HCT116 (cell line): Measurements from ENCODE around the gene FNDC3A. TPM values are rescaled to one million over a fixed set of nuclear protein-coding genes. Genes with fewer than 3 reads are reported as not detected.

Source experiments
- ATAC-seq: fragments of 200-7000 bp; cut with Tn5 transposase; 2 replicates; pipeline ENCODE4 v1.9.1; 2020; ENCODE audit warnings: mild to moderate bottlenecking, moderate library complexity
- BruUV-seq: library from RNA; stranded (reverse); fragments of 400-500 nt; replicated peaks from 2 replicates; lab custom pipeline; 2021; lab: Mats Ljungman, UMichigan
- CTCF ChIA-PET: fragments of 300-600 bp; sonication (Branson Sonifier 250); formaldehyde crosslinking; loops from one replicate; lab custom pipeline; 2021; ENCODE audit warnings: antibody characterized with exemption; lab: Charles Lee
- POLR2A ChIA-PET: fragments of 300-600, 350-600 bp; sonication (Branson Sonifier 250); formaldehyde crosslinking; loops from one replicate; lab custom pipeline; 2021; ENCODE audit warnings: antibody characterized with exemption; lab: Charles Lee
- RAD21 ChIA-PET, 2 experiments: fragments of 300-600 bp; sonication (Branson Sonifier 250); formaldehyde crosslinking; loops; one replicate each; lab custom pipeline; 2023; ENCODE audit warnings: low total read pairs in 2 of 2; ENCODE audit not compliant: uncharacterized antibody in 2 of 2, unreplicated experiment in 2 of 2, low non-redundant PET in 1 of 2; lab: Charles Lee
- DNase-seq: peaks from one replicate; pipeline ENCODE4 v3.0.0-alpha.2; 2010; ENCODE audit warnings: low read depth, low spot score
- H2AFZ ChIP-seq: fragments of 200-600 bp; shearing (Covaris generic), sonication (generic); 2 replicates; pipeline ENCODE4 v1.6.1; 2017; ENCODE audit warnings: low read depth, mixed run types, mixed read lengths, antibody characterized with exemption, low read length; ENCODE audit not compliant: poor library complexity, severe bottlenecking
- H3K27ac ChIP-seq: 2 replicates; pipeline ENCODE4 v1.5.1; 2012; ENCODE audit warnings: low read depth, low read length
- H3K27me3 ChIP-seq: fragments of 200-600 bp; sonication (generic); 2 replicates; pipeline ENCODE4 v1.6.1; 2016; ENCODE audit warnings: mixed run types, low read length, mixed read lengths; ENCODE audit not compliant: insufficient read depth
- H3K36me3 ChIP-seq, 2 experiments: fragments of 200-500 bp in 1 of 2; fragments of 200-600 bp in 1 of 2; sonication (Bioruptor generic) in 1 of 2; sonication (generic) in 1 of 2; 2 replicates each; pipeline versions ENCODE4 v1.5.1 to v1.6.1; 2014 to 2016; ENCODE audit warnings: low read length in 2 of 2, inconsistent platforms in 1 of 2, mixed read lengths in 1 of 2, mixed run types in 1 of 2; ENCODE audit not compliant: insufficient read depth in 2 of 2, control insufficient read depth in 1 of 2
- H3K4me1 ChIP-seq, 2 experiments: fragments of 200-600 bp in 1 of 2; sonication (generic) in 1 of 2; 2 replicates each; pipeline versions ENCODE4 v1.5.1 to v1.6.1; 2012 to 2017; ENCODE audit warnings: low read length in 2 of 2, inconsistent platforms in 1 of 2, mild to moderate bottlenecking in 1 of 2, mixed read lengths in 1 of 2, mixed run types in 1 of 2, moderate library complexity in 1 of 2; ENCODE audit not compliant: insufficient read depth in 2 of 2, control insufficient read depth in 1 of 2
- H3K4me2 ChIP-seq: fragments of 200-600 bp; sonication (generic); 2 replicates; pipeline ENCODE4 v1.6.1; 2017; ENCODE audit warnings: mixed run types, low read length, mixed read lengths
- H3K4me3 ChIP-seq, 2 experiments: fragments of 200-600 bp in 1 of 2; sonication (generic) in 1 of 2; replicated peaks in 1 of 2; 2 replicates each; pipeline ENCODE4 v1.5.1; 2011 to 2016; ENCODE audit warnings: low read length in 2 of 2, control low read depth in 1 of 2, low read depth in 1 of 2, mild to moderate bottlenecking in 1 of 2, mixed read lengths in 1 of 2, mixed run types in 1 of 2
- H3K79me2 ChIP-seq: fragments of 200-600 bp; sonication (generic); 2 replicates; pipeline ENCODE4 v1.6.1; 2017; ENCODE audit warnings: mild to moderate bottlenecking, mixed run types, low read length, moderate library complexity, mixed read lengths; ENCODE audit not compliant: insufficient read depth
- H3K9ac ChIP-seq: fragments of 200-600 bp; sonication (generic); 2 replicates; pipeline ENCODE4 v1.6.1; 2016; ENCODE audit warnings: low read length, mixed read lengths
- H3K9me2 ChIP-seq: fragments of 200-600 bp; sonication (generic), shearing (Covaris generic); 2 replicates; pipeline ENCODE4 v1.6.1; 2017; ENCODE audit warnings: mixed run types, mild to moderate bottlenecking, moderate library complexity; ENCODE audit not compliant: insufficient read depth
- H3K9me3 ChIP-seq, 2 experiments: fragments of 200-500 bp in 1 of 2; fragments of 200-600 bp in 1 of 2; sonication (Bioruptor generic) in 1 of 2; sonication (generic) in 1 of 2; 2 replicates each; pipeline ENCODE4 v1.6.1; 2014 to 2017; ENCODE audit warnings: low read length in 2 of 2, mixed read lengths in 2 of 2, inconsistent platforms in 1 of 2, low read depth in 1 of 2, mild to moderate bottlenecking in 1 of 2, mixed run types in 1 of 2, moderate library complexity in 1 of 2; ENCODE audit not compliant: control insufficient read depth in 1 of 2, insufficient read depth in 1 of 2
- H4K20me1 ChIP-seq: fragments of 200-600 bp; sonication (generic), shearing (Covaris generic); 2 replicates; pipeline ENCODE4 v1.6.1; 2017; ENCODE audit warnings: mixed run types, mild to moderate bottlenecking, moderate library complexity; ENCODE audit not compliant: insufficient read depth
- ATF3 ChIP-seq: IDR thresholded peaks from 2 replicates; pipeline ENCODE4 v1.6.1; 2012
- CBX3 ChIP-seq: IDR thresholded peaks from 2 replicates; pipeline ENCODE4 v1.6.1; 2012; ENCODE audit warnings: low read depth
- CEBPB ChIP-seq: IDR thresholded peaks from 2 replicates; pipeline ENCODE4 v1.6.1; 2012; ENCODE audit warnings: low read depth
- FOSL1 ChIP-seq: IDR thresholded peaks from 2 replicates; pipeline ENCODE4 v1.6.1; 2012; ENCODE audit warnings: low read depth
- JUND ChIP-seq: IDR thresholded peaks from 2 replicates; pipeline ENCODE4 v1.6.1; 2012
- MAX ChIP-seq: IDR thresholded peaks from 2 replicates; pipeline ENCODE4 v1.6.1; 2012
- RAD21 ChIP-seq: IDR thresholded peaks from 2 replicates; pipeline ENCODE4 v1.6.1; 2012; ENCODE audit warnings: low read depth, mild to moderate bottlenecking
- SIN3A ChIP-seq: IDR thresholded peaks from 2 replicates; pipeline ENCODE4 v1.6.1; 2012; ENCODE audit warnings: low read depth
- SP1 ChIP-seq: IDR thresholded peaks from 2 replicates; pipeline ENCODE4 v1.6.1; 2012; ENCODE audit warnings: low read depth
- TCF7L2 ChIP-seq: IDR thresholded peaks from 2 replicates; pipeline ENCODE4 v1.7.0; 2011; ENCODE audit warnings: borderline replicate concordance, inconsistent platforms; ENCODE audit not compliant: insufficient read depth, insufficient read length; ENCODE audit errors: extremely low read depth
- YY1 ChIP-seq: IDR thresholded peaks from 2 replicates; pipeline ENCODE4 v1.6.1; 2011; ENCODE audit warnings: low read length, low read depth, moderate library complexity, mild to moderate bottlenecking; ENCODE audit not compliant: insufficient replicate concordance; ENCODE audit errors: extremely low read depth
- ZBTB33 ChIP-seq: IDR thresholded peaks from 2 replicates; pipeline ENCODE4 v1.6.1; 2011; ENCODE audit warnings: mild to moderate bottlenecking, low read length, moderate library complexity; ENCODE audit not compliant: insufficient replicate concordance; ENCODE audit errors: extremely low read depth
- intact Hi-C: fragments of 100-400 bp; cut with micrococcal nuclease; formaldehyde crosslinking; loops from 2 replicates; pipeline ENCODE4 v1.10.0; 2022
- total RNA-seq: library from RNA; stranded (reverse); gene quantifications from one replicate; pipeline ENCODE4 v1.2.1, GENCODE V29; 2021; ENCODE audit not compliant: unreplicated experiment

FNDC3A gene
- total RNA-seq, 1 experiment from 2014 or later, result 30.5 TPM

- Histone ChIP-seq H3K27me3 (no peaks in the 10 kb centered on the region), H3K27ac (no peak overlapping the region), H3K9me2 (no peaks in the 10 kb centered on the region), H3K36me3 (no peaks in the 10 kb centered on the region), H4K20me1 (no peaks in the 10 kb centered on the region), H3K4me1 (peaks cover 0 to 4% of the 10 kb centered on the region in 2 experiments; a peak in 1 of 4 replicates), H3K9me3 (no peaks in the 10 kb centered on the region), H3K4me2 (no peak overlapping the region), H3K79me2 (no peaks in the 10 kb centered on the region), H3K9ac (no peak overlapping the region), H3K4me3 (no peak overlapping the region), H2AFZ (no peak overlapping the region)
- ATAC-seq, result peak; percentile 62; the same call in 1 of the 2 replicates
- no peak for TF ChIP-seq SIN3A
- 0 out of 2 replicates have a peak, but pooled peaks have one; percentile 10 for TF ChIP-seq ATF3
- no peak for TF ChIP-seq YY1
- peak; percentile 52 for TF ChIP-seq JUND
- TF ChIP-seq MAX, result 0 out of 2 replicates have a peak, but pooled peaks have one; percentile 24
- TF ChIP-seq ZBTB33, result no peak
- peak; percentile 76 for TF ChIP-seq CEBPB
- peak; percentile 37; the same call in 1 of the 2 replicates for TF ChIP-seq FOSL1
- TF ChIP-seq CBX3, result no peak
- no peak for TF ChIP-seq RAD21
- 0 out of 2 replicates have a peak, but pooled peaks have one; percentile 28 for TF ChIP-seq SP1
- no peak for TF ChIP-seq TCF7L2
- POLR2A ChIA-PET, result no interaction called here
- RAD21 ChIA-PET, result no interaction called here
- no TSS peak for BruUV-seq
- DNase-seq, result peak; percentile 15
- intact Hi-C loops, result no loop called here
- CTCF ChIA-PET, result no interaction called here
Observed at GRCh38 chr13:48950501-48950875, 25.2 kb upstream of the FNDC3A start.
